Measurements from ENCODE around the gene TIAL1.
"Not testable (repeated sequence)": the region's sequence is repeated elsewhere in the genome, so short reads cannot be mapped to it uniquely, and the experiment has no call there.

TIAL1 gene

GRCh38 chr10:119575506-119575905 is 21.3 kb downstream of the TIAL1 start:
- Histone ChIP-seq H4K12ac (ENCODE audit: low read depth, low read length) (no peak overlapping the region), H3K79me1 (ENCODE audit: low read length) (no peaks in the 10 kb centered on the region), H3K27me3 (ENCODE audit: insufficient read depth, low read length) (no peaks in the 10 kb centered on the region), H3K4me1 (ENCODE audit: control insufficient read depth in 1 of 2, insufficient read depth in 2 of 2, low read length in 2 of 2) (no peaks in the 10 kb centered on the region), H4K8ac (ENCODE audit: low read depth, low read length) (no peak overlapping the region), H2AFZ (ENCODE audit: insufficient read depth, low read length, poor library complexity) (no peak overlapping the region), H2BK5ac (ENCODE audit: low read depth, low read length, poor library complexity) (no peak overlapping the region), H3K4ac (ENCODE audit: low read depth, low read length) (no peak overlapping the region), H3K36me3 (ENCODE audit: control insufficient read depth in 1 of 2, insufficient read depth in 2 of 2, low read length in 2 of 2) (peaks cover 25 to 32% of the 10 kb centered on the region in 2 experiments), H3K14ac (ENCODE audit: low read length) (no peak overlapping the region), H3K9me3 (ENCODE audit: insufficient read depth, low read depth, low read length) (no peaks in the 10 kb centered on the region), H4K91ac (ENCODE audit: low read depth, low read length) (no peak overlapping the region), H3K4me2 (ENCODE audit: low read length) (no peak overlapping the region), H3K9ac (ENCODE audit: low read length) (no peak overlapping the region), H2BK12ac (ENCODE audit: low read length) (no peak overlapping the region), H2AK5ac (ENCODE audit: low read length) (no peak overlapping the region), H3K18ac (ENCODE audit: low read length) (no peak overlapping the region), H3K79me2 (ENCODE audit: control insufficient read depth, insufficient read depth, low read length, poor library complexity) (no peaks in the 10 kb centered on the region), H3K27ac (ENCODE audit: low read depth, low read length) (no peak overlapping the region), H3K23ac (ENCODE audit: low read length) (no peak overlapping the region), H3K4me3 (ENCODE audit: low read depth, low read length) (no peak overlapping the region), H2BK120ac (ENCODE audit: insufficient read depth, low read length, poor library complexity) (no peak overlapping the region)
- WGBS (ENCODE audit: extremely low coverage, insufficient coverage, insufficient read length): no CpG with 5 or more reads among the region's 5 CpGs
- no peak for DNase-seq

DNA sequence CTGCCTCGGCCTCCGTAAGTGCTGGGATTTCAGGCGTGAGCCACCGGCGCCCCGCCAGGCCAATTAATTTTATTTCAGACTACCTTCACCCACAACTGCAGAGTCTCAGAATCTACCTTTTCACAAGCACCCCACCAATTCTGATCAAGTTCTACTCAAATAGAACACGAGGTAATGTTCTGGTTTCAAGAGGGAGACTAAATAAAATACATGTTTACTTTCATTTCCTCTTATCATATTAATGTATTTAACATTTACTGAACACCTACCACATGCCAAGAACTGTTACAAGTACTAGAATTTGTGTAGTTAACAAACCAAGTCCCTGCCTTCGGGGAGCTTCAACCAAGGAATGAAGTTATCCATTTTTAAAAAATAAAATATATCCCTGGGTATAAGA is 28.8 kb downstream of the TIAL1 start:
- Histone ChIP-seq H3K23ac (ENCODE audit: low read length) (no peak overlapping the region), H3K4me3 (ENCODE audit: low read depth, low read length) (no peak overlapping the region), H3K18ac (ENCODE audit: low read length) (no peak overlapping the region), H3K27me3 (ENCODE audit: insufficient read depth, low read length) (no peaks in the 10 kb centered on the region), H4K8ac (ENCODE audit: low read depth, low read length) (no peak overlapping the region), H2BK5ac (ENCODE audit: low read depth, low read length, poor library complexity) (no peak overlapping the region), H3K9ac (ENCODE audit: low read length) (no peak overlapping the region), H4K91ac (ENCODE audit: low read depth, low read length) (no peak overlapping the region), H3K36me3 (ENCODE audit: control insufficient read depth in 1 of 2, insufficient read depth in 2 of 2, low read length in 2 of 2) (peaks cover 8 to 11% of the 10 kb centered on the region in 2 experiments), H2BK12ac (ENCODE audit: low read length) (no peak overlapping the region), H3K14ac (ENCODE audit: low read length) (no peak overlapping the region), H3K4me1 (ENCODE audit: control insufficient read depth in 1 of 2, insufficient read depth in 2 of 2, low read length in 2 of 2) (no peaks in the 10 kb centered on the region), H2BK120ac (ENCODE audit: insufficient read depth, low read length, poor library complexity) (no peak overlapping the region), H3K79me2 (ENCODE audit: control insufficient read depth, insufficient read depth, low read length, poor library complexity) (no peaks in the 10 kb centered on the region), H3K4ac (ENCODE audit: low read depth, low read length) (no peak overlapping the region), H3K9me3 (ENCODE audit: insufficient read depth, low read depth, low read length) (no peaks in the 10 kb centered on the region), H4K12ac (ENCODE audit: low read depth, low read length) (no peak overlapping the region), H3K79me1 (ENCODE audit: low read length) (no peaks in the 10 kb centered on the region), H2AFZ (ENCODE audit: insufficient read depth, low read length, poor library complexity) (no peak overlapping the region), H3K4me2 (ENCODE audit: low read length) (no peak overlapping the region), H2AK5ac (ENCODE audit: low read length) (no peak overlapping the region), H3K27ac (ENCODE audit: low read depth, low read length) (no peak overlapping the region)
- no peak for DNase-seq
- no CpG with 5 or more reads among the region's 8 CpGs for WGBS (ENCODE audit: extremely low coverage, insufficient coverage, insufficient read length)

DNA sequence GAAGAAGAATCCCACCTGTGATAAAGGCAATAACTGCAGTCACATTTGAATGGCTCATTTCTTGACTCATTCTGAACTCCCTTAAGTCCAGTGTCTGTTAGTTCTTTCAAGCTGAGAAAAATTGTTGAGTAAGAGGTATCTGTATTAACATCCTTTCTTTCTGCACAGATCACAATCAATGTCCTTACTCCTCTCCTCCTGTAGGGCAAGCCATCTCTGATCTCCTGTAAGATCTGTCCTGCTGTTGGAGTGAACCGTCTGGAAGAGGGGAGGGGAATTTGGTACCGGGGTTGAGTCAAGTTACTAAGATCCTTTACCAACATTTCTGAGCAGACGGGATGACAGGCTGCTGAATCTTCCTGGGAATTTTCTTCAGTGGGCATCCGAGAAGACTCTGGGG is 34.7 kb downstream of the TIAL1 start:
- no peaks in the 10 kb centered on the region for H3K4me1 ChIP-seq (ENCODE audit: control insufficient read depth in 1 of 2, insufficient read depth in 2 of 2, low read length in 2 of 2)
- no peak overlapping the region for H3K4me2 ChIP-seq (ENCODE audit: low read length)
- no peak overlapping the region for H4K91ac ChIP-seq (ENCODE audit: low read depth, low read length)
- no peaks in the 10 kb centered on the region for H3K9me3 ChIP-seq (ENCODE audit: insufficient read depth, low read depth, low read length)
- no peak overlapping the region for H3K23ac ChIP-seq (ENCODE audit: low read length)
- no peak for DNase-seq
- H3K27ac ChIP-seq (ENCODE audit: low read depth, low read length): no peak overlapping the region
- H2BK5ac ChIP-seq (ENCODE audit: low read depth, low read length, poor library complexity): no peak overlapping the region
- no peak overlapping the region for H2BK120ac ChIP-seq (ENCODE audit: insufficient read depth, low read length, poor library complexity)
- no peak overlapping the region for H3K9ac ChIP-seq (ENCODE audit: low read length)
- H2AFZ ChIP-seq (ENCODE audit: insufficient read depth, low read length, poor library complexity): no peak overlapping the region
- no peaks in the 10 kb centered on the region for H3K27me3 ChIP-seq (ENCODE audit: insufficient read depth, low read length)
- H3K79me1 ChIP-seq (ENCODE audit: low read length): no peaks in the 10 kb centered on the region
- no peak overlapping the region for H3K18ac ChIP-seq (ENCODE audit: low read length)
- H2BK12ac ChIP-seq (ENCODE audit: low read length): no peak overlapping the region
- no CpG with 5 or more reads among the region's 4 CpGs for WGBS (ENCODE audit: extremely low coverage, insufficient coverage, insufficient read length)
- H3K4ac ChIP-seq (ENCODE audit: low read depth, low read length): no peak overlapping the region
- no peak overlapping the region for H4K8ac ChIP-seq (ENCODE audit: low read depth, low read length)
- H3K79me2 ChIP-seq (ENCODE audit: control insufficient read depth, insufficient read depth, low read length, poor library complexity): no peaks in the 10 kb centered on the region
- H2AK5ac ChIP-seq (ENCODE audit: low read length): no peak overlapping the region
- H3K36me3 ChIP-seq (ENCODE audit: control insufficient read depth in 1 of 2, insufficient read depth in 2 of 2, low read length in 2 of 2): no peaks in the 10 kb centered on the region
- no peak overlapping the region for H3K14ac ChIP-seq (ENCODE audit: low read length)
- no peak overlapping the region for H3K4me3 ChIP-seq (ENCODE audit: low read depth, low read length)
- no peak overlapping the region for H4K12ac ChIP-seq (ENCODE audit: low read depth, low read length)

GRCh38 chr10:119559511-119559910 is 37.3 kb downstream of the TIAL1 start:
- not testable (repeated sequence) for H3K36me3 ChIP-seq (ENCODE audit: control insufficient read depth in 1 of 2, insufficient read depth in 2 of 2, low read length in 2 of 2); H3K9me3 ChIP-seq (ENCODE audit: insufficient read depth, low read depth, low read length); H3K14ac ChIP-seq (ENCODE audit: low read length); H3K79me2 ChIP-seq (ENCODE audit: control insufficient read depth, insufficient read depth, low read length, poor library complexity); DNase-seq; H3K4me2 ChIP-seq (ENCODE audit: low read length); H3K23ac ChIP-seq (ENCODE audit: low read length); H2BK5ac ChIP-seq (ENCODE audit: low read depth, low read length, poor library complexity); H3K4ac ChIP-seq (ENCODE audit: low read depth, low read length); H3K79me1 ChIP-seq (ENCODE audit: low read length); H3K4me1 ChIP-seq (ENCODE audit: control insufficient read depth in 1 of 2, insufficient read depth in 2 of 2, low read length in 2 of 2); H3K9ac ChIP-seq (ENCODE audit: low read length); H3K4me3 ChIP-seq (ENCODE audit: low read depth, low read length); H3K27ac ChIP-seq (ENCODE audit: low read depth, low read length); H3K18ac ChIP-seq (ENCODE audit: low read length); H3K27me3 ChIP-seq (ENCODE audit: insufficient read depth, low read length); H2AFZ ChIP-seq (ENCODE audit: insufficient read depth, low read length, poor library complexity); H2BK12ac ChIP-seq (ENCODE audit: low read length); H4K91ac ChIP-seq (ENCODE audit: low read depth, low read length); H4K8ac ChIP-seq (ENCODE audit: low read depth, low read length); H2BK120ac ChIP-seq (ENCODE audit: insufficient read depth, low read length, poor library complexity); H4K12ac ChIP-seq (ENCODE audit: low read depth, low read length); H2AK5ac ChIP-seq (ENCODE audit: low read length)
- WGBS (ENCODE audit: extremely low coverage, insufficient coverage, insufficient read length): no CpG with 5 or more reads among the region's 33 CpGs
